GM12865 (cell line): ENCODE data around the gene MAGEF1.

Source experiments
- DNase-seq: peaks from one replicate; pipeline ENCODE4 v3.0.0; 2010; ENCODE audit warnings: low read depth
- H3K4me3 ChIP-seq: 2 replicates; pipeline ENCODE4 v1.5.1; 2011; ENCODE audit warnings: mild to moderate bottlenecking, low read depth, low read length, control low read depth
- TF ChIP-seq, protein P1 (sequence below): IDR thresholded peaks from 2 replicates; pipeline ENCODE4 v1.5.1; 2011; ENCODE audit warnings: low read length, control low read depth, low read depth, inconsistent platforms; ENCODE audit not compliant: insufficient read depth; ENCODE audit errors: missing control alignments

The MAGEF1 gene

DNA sequence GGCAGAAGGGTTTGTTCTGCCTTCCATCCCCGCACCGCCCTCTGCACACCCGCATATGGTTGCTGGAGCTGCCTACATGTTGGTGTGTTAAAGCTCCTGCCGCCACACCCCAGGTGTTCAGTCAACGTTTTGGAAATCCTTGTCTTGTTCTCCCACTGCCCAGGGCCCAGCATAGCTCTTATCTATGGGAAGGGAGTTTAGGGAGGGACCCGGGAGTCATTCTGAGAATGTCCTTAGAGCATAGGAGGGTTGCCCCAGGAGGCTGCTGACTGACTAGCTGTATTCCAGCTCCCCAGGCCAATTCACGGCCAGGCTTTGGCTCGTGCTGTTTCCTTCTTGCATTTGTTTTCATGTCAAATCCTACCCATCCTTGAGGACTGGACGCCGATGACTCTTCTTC lies 46.8 kb downstream of the MAGEF1 start:
- TF ChIP-seq, protein P1, sequence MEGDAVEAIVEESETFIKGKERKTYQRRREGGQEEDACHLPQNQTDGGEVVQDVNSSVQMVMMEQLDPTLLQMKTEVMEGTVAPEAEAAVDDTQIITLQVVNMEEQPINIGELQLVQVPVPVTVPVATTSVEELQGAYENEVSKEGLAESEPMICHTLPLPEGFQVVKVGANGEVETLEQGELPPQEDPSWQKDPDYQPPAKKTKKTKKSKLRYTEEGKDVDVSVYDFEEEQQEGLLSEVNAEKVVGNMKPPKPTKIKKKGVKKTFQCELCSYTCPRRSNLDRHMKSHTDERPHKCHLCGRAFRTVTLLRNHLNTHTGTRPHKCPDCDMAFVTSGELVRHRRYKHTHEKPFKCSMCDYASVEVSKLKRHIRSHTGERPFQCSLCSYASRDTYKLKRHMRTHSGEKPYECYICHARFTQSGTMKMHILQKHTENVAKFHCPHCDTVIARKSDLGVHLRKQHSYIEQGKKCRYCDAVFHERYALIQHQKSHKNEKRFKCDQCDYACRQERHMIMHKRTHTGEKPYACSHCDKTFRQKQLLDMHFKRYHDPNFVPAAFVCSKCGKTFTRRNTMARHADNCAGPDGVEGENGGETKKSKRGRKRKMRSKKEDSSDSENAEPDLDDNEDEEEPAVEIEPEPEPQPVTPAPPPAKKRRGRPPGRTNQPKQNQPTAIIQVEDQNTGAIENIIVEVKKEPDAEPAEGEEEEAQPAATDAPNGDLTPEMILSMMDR = no peak
- no peak for DNase-seq
- no peak overlapping the region for H3K4me3 ChIP-seq

GRCh38 chr3:184663756-184664155 lies 48.1 kb downstream of the MAGEF1 start:
- no peak overlapping the region for H3K4me3 ChIP-seq
- TF ChIP-seq, protein P1 = no peak
- DNase-seq = no peak

GRCh38 chr3:184663356-184663755 lies 48.5 kb downstream of the MAGEF1 start:
- no peak for DNase-seq
- TF ChIP-seq, protein P1 = no peak
- no peak overlapping the region for H3K4me3 ChIP-seq

- H3K4me3 ChIP-seq = no peak overlapping the region
- TF ChIP-seq, protein P1 = no peak
- DNase-seq = no peak
These were observed 49.7 kb downstream of the MAGEF1 start for GRCh38 chr3:184662187-184662586.

DNA sequence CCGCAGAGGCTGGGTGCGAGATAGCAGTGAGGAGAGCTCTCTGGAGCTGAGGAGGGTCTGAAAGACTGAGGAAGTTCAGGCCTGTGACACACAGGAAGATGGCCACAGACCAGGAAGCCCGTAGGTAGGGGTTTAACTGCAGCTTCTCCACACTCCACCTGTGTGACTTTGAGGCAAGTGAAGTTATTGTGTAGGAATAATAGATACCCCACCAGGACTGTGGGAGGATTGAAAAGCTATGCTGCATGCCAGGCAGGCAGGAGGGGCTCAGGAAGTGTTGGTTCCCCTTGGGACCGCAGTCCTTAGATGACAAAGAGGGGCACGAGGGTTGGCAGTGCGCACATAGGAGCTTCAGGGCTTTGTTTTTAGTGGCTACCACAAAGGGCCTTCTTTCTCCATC lies 50.9 kb downstream of the MAGEF1 start:
- DNase-seq = no peak
- no peak overlapping the region for H3K4me3 ChIP-seq
- TF ChIP-seq, protein P1 = no peak
